HG02981 (cell line): ENCODE results near the gene RRP9.

Experiments
- ATAC-seq: cut with Tn5 transposase; IDR thresholded peaks from one replicate; pipeline ENCODE4 v1.9.1; 2021; ENCODE audit warnings: mild to moderate bottlenecking, moderate library complexity; ENCODE audit not compliant: unreplicated experiment

RRP9 gene

GRCh38 chr3:51974277-51974962 lies 32.7 kb upstream of the RRP9 start:
- ATAC-seq, result peak; percentile 9

GRCh38 chr3:51971350-51971749 lies 29.6 kb upstream of the RRP9 start:
- no peak for ATAC-seq

GRCh38 chr3:51970606-51971300 lies 29.0 kb upstream of the RRP9 start:
- no peak for ATAC-seq

GRCh38 chr3:51969841-51970240 lies 28.1 kb upstream of the RRP9 start:
- ATAC-seq, result no peak

GRCh38 chr3:51968883-51969678 lies 27.4 kb upstream of the RRP9 start:
- ATAC-seq, result no peak

- ATAC-seq, result no peak
These were observed 26.6 kb upstream of the RRP9 start for GRCh38 chr3:51968170-51968775.

- ATAC-seq, result peak; percentile 49
These were observed 25.9 kb upstream of the RRP9 start, which contains the start of gene PCBP4 for GRCh38 chr3:51967384-51968169. Gene PCBP4, minus strand, starts transcription at chr3:51967454. Its CDS starts 6,214 bp downstream, at chr3:51961240.

- ATAC-seq, result peak; percentile 25
These were observed 25.2 kb upstream of the RRP9 start for GRCh38 chr3:51966922-51967383.

- ATAC-seq, result no peak
These were observed 24.8 kb upstream of the RRP9 start for GRCh38 chr3:51966486-51966885.

- ATAC-seq, result no peak
These were observed 24.3 kb upstream of the RRP9 start for GRCh38 chr3:51966016-51966415.

- no peak for ATAC-seq
These were observed 22.8 kb upstream of the RRP9 start for GRCh38 chr3:51964521-51964920.

- no peak for ATAC-seq
These were observed 22.3 kb upstream of the RRP9 start for GRCh38 chr3:51963951-51964451.

GRCh38 chr3:51962854-51963530 lies 21.3 kb upstream of the RRP9 start:
- no peak for ATAC-seq

- ATAC-seq, result no peak
These were observed 20.2 kb upstream of the RRP9 start for GRCh38 chr3:51961602-51962569.

GRCh38 chr3:51961011-51961410 lies 19.3 kb upstream of the RRP9 start:
- ATAC-seq, result no peak

GRCh38 chr3:51960386-51960785 lies 18.7 kb upstream of the RRP9 start:
- ATAC-seq, result no peak

- no peak for ATAC-seq
These were observed 17.9 kb upstream of the RRP9 start for GRCh38 chr3:51959651-51960050.
